CD8-positive, alpha-beta memory T cell (primary cell): Measurements from ENCODE around the gene NTRK2. TPM values are rescaled to one million over a fixed set of nuclear protein-coding genes. Genes with fewer than 3 reads are reported as not detected.
A peak's percentile ranks its signal among the peaks of the same experiment; 100 is the strongest.

Experiments
- CTCF ChIA-PET: fragments of 350-600 bp; sonication (Branson Sonifier 250); formaldehyde crosslinking; loops from one replicate; lab custom pipeline; 2021; ENCODE audit warnings: antibody characterized with exemption; lab: Charles Lee
- POLR2A ChIA-PET: fragments of 350-600 bp; sonication (Branson Sonifier 250); formaldehyde crosslinking; loops from one replicate; lab custom pipeline; 2021; ENCODE audit warnings: antibody characterized with exemption; lab: Charles Lee
- DNase-seq, 5 donors: peaks; one replicate each; pipeline versions ENCODE4 v3.0.0 to v3.0.0-alpha.2; 2020 to 2022; ENCODE audit warnings: mixed read lengths in 1 of 5
- H3K27ac ChIP-seq: one replicate; pipeline ENCODE4 v1.7.0; 2013; ENCODE audit warnings: low read depth, mild to moderate bottlenecking, low read length, moderate library complexity
- H3K27me3 ChIP-seq: 2 replicates; pipeline ENCODE4 v1.7.0; 2013; ENCODE audit warnings: low read length, mild to moderate bottlenecking; ENCODE audit not compliant: insufficient read depth, poor library complexity, severe bottlenecking
- H3K36me3 ChIP-seq: 2 replicates; pipeline ENCODE4 v1.7.0; 2013; ENCODE audit warnings: mild to moderate bottlenecking, low read length, moderate library complexity; ENCODE audit not compliant: insufficient read depth
- H3K4me1 ChIP-seq: 2 replicates; pipeline ENCODE4 v1.7.0; 2013; ENCODE audit warnings: mild to moderate bottlenecking, low read length, moderate library complexity; ENCODE audit not compliant: insufficient read depth
- H3K4me3 ChIP-seq: 2 replicates; pipeline ENCODE4 v1.7.0; 2013; ENCODE audit warnings: mild to moderate bottlenecking, low read length
- H3K9me3 ChIP-seq: 2 replicates; pipeline ENCODE4 v1.7.0; 2013; ENCODE audit warnings: mild to moderate bottlenecking, low read length
- H3K27ac Mint-ChIP-seq, 8 donors: one replicate each; pipeline ENCODE4 v1.8.0; 2020 to 2021; ENCODE audit warnings: mixed read lengths in 8 of 8, mild to moderate bottlenecking in 6 of 8, inconsistent platforms in 3 of 8, moderate library complexity in 3 of 8
- H3K27me3 Mint-ChIP-seq, 2 donors: one replicate each; pipeline ENCODE4 v1.8.0; 2020 to 2021; ENCODE audit warnings: mixed read lengths in 2 of 2, mild to moderate bottlenecking in 1 of 2, moderate library complexity in 1 of 2
- H3K36me3 Mint-ChIP-seq, 3 donors: one replicate each; pipeline ENCODE4 v1.8.0; 2020 to 2021; ENCODE audit warnings: mixed read lengths in 3 of 3, inconsistent platforms in 1 of 3, mild to moderate bottlenecking in 1 of 3
- H3K4me1 Mint-ChIP-seq, 3 donors: one replicate each; pipeline ENCODE4 v1.8.0; 2020 to 2021; ENCODE audit warnings: mixed read lengths in 3 of 3, inconsistent platforms in 1 of 3, mild to moderate bottlenecking in 1 of 3
- H3K4me3 Mint-ChIP-seq, 7 donors: one replicate each; pipeline ENCODE4 v1.8.0; 2020 to 2021; ENCODE audit warnings: mixed read lengths in 7 of 7, mild to moderate bottlenecking in 6 of 7, moderate library complexity in 4 of 7, inconsistent platforms in 2 of 7
- H3K9me3 Mint-ChIP-seq, 5 donors: one replicate each; pipeline ENCODE4 v1.8.0; 2020 to 2022; ENCODE audit warnings: mixed read lengths in 5 of 5, mild to moderate bottlenecking in 3 of 5, moderate library complexity in 2 of 5, inconsistent platforms in 1 of 5
- polyA plus RNA-seq: library from polyadenylated mRNA; unstranded; fragments of 300-500 nt; fragmentation: Illumina TruSeq; gene quantifications from one replicate; pipeline ENCODE4 v1.2.3, GENCODE V29; 2021
- total RNA-seq, 2 experiments: library from RNA; stranded (reverse); gene quantifications; one replicate each; pipeline ENCODE4 v1.2.3, GENCODE V29; 2021

The NTRK2 gene
- total and polyA plus RNA-seq, 3 experiments from 2014 or later = 0.26 to 0.38 TPM; not detected in 1

- POLR2A ChIA-PET = no interaction called here
- H3K9me3 Mint-ChIP-seq = no peaks in the 10 kb centered on the region
- H3K27me3 Mint-ChIP-seq = peaks cover 0 to 2% of the 10 kb centered on the region in 2 donors
Observed at GRCh38 chr9:84866396-84867175, 197.1 kb downstream of the NTRK2 start.

GRCh38 chr9:84867186-84867585 lies 197.7 kb downstream of the NTRK2 start:
- H3K4me3 Mint-ChIP-seq = no peak overlapping the region

More at GRCh38 chr9:84866396-84867175, 197.1 kb downstream of the NTRK2 start:
- no peaks in the 10 kb centered on the region for H3K36me3 ChIP-seq
- DNase-seq = no peak
- Mint-ChIP-seq H3K4me3 (no peak overlapping the region), H3K36me3 (no peaks in the 10 kb centered on the region), H3K27ac (no peak overlapping the region), H3K4me1 (no peaks in the 10 kb centered on the region)
- H3K4me1 ChIP-seq = no peaks in the 10 kb centered on the region
- H3K9me3 ChIP-seq = no peaks in the 10 kb centered on the region
- no peak overlapping the region for H3K4me3 ChIP-seq
- no peak overlapping the region for H3K27ac ChIP-seq
- no peaks in the 10 kb centered on the region for H3K27me3 ChIP-seq
- CTCF ChIA-PET = no interaction called here

GRCh38 chr9:84869091-84869490 lies 199.6 kb downstream of the NTRK2 start:
- Mint-ChIP-seq H3K27me3 (no peaks in the 10 kb centered on the region), H3K4me3 (no peak overlapping the region), H3K9me3 (no peaks in the 10 kb centered on the region), H3K27ac (no peak overlapping the region), H3K36me3 (no peaks in the 10 kb centered on the region), H3K4me1 (peaks cover 0 to 7% (median 4%) of the 10 kb centered on the region in 3 donors)
- Histone ChIP-seq H3K36me3 (no peaks in the 10 kb centered on the region), H3K9me3 (no peaks in the 10 kb centered on the region), H3K27me3 (no peaks in the 10 kb centered on the region), H3K4me3 (no peak overlapping the region), H3K27ac (no peak overlapping the region), H3K4me1 (no peaks in the 10 kb centered on the region)
- no peak for DNase-seq
- CTCF ChIA-PET = no interaction called here
- POLR2A ChIA-PET = no interaction called here

More at GRCh38 chr9:84867186-84867585, 197.7 kb downstream of the NTRK2 start:
- peaks cover 0 to 2% of the 10 kb centered on the region in 2 donors for H3K27me3 Mint-ChIP-seq
- no peaks in the 10 kb centered on the region for H3K4me1 Mint-ChIP-seq
- POLR2A ChIA-PET = no interaction called here
- H3K36me3 ChIP-seq = no peaks in the 10 kb centered on the region
- H3K36me3 Mint-ChIP-seq = no peaks in the 10 kb centered on the region
- H3K4me1 ChIP-seq = no peaks in the 10 kb centered on the region
- H3K4me3 ChIP-seq = no peak overlapping the region
- CTCF ChIA-PET = no interaction called here
- H3K9me3 ChIP-seq = no peaks in the 10 kb centered on the region
- H3K27ac Mint-ChIP-seq = no peak overlapping the region
- H3K27me3 ChIP-seq = no peaks in the 10 kb centered on the region
- H3K9me3 Mint-ChIP-seq = no peaks in the 10 kb centered on the region
- DNase-seq = no peak
- no peak overlapping the region for H3K27ac ChIP-seq

GRCh38 chr9:84871983-84872382 lies 202.5 kb downstream of the NTRK2 start:
- Histone ChIP-seq H3K36me3 (no peaks in the 10 kb centered on the region), H3K27me3 (no peaks in the 10 kb centered on the region), H3K4me3 (no peak overlapping the region), H3K4me1 (no peaks in the 10 kb centered on the region), H3K27ac (no peak overlapping the region), H3K9me3 (no peaks in the 10 kb centered on the region)
- no peak for DNase-seq
- H3K4me3 Mint-ChIP-seq = no peak overlapping the region
- ChIA-PET POLR2A (no interaction called here), CTCF (no interaction called here)
- no peak overlapping the region for H3K27ac Mint-ChIP-seq
- H3K27me3 Mint-ChIP-seq = no peaks in the 10 kb centered on the region
- peaks cover 4 to 16% (median 15%) of the 10 kb centered on the region in 3 donors for H3K4me1 Mint-ChIP-seq
- no peaks in the 10 kb centered on the region for H3K36me3 Mint-ChIP-seq
- no peaks in the 10 kb centered on the region for H3K9me3 Mint-ChIP-seq

GRCh38 chr9:84874022-84874421 lies 204.5 kb downstream of the NTRK2 start:
- Histone ChIP-seq H3K36me3 (no peaks in the 10 kb centered on the region), H3K9me3 (no peaks in the 10 kb centered on the region), H3K27ac (no peak overlapping the region), H3K4me1 (no peaks in the 10 kb centered on the region), H3K27me3 (no peaks in the 10 kb centered on the region), H3K4me3 (no peak overlapping the region)
- no peaks in the 10 kb centered on the region for H3K36me3 Mint-ChIP-seq
- ChIA-PET CTCF (no interaction called here), POLR2A (no interaction called here)
- peak overlapping the region in 1 of 7 donors; percentile 8 for H3K4me3 Mint-ChIP-seq
- peak overlapping the region in 2 of 8 donors; percentile 17 to 58 for H3K27ac Mint-ChIP-seq
- peaks cover 4 to 16% (median 15%) of the 10 kb centered on the region in 3 donors for H3K4me1 Mint-ChIP-seq
- H3K27me3 Mint-ChIP-seq = no peaks in the 10 kb centered on the region
- no peaks in the 10 kb centered on the region for H3K9me3 Mint-ChIP-seq
- DNase-seq = no peak

- no peaks in the 10 kb centered on the region for H3K9me3 ChIP-seq
- Mint-ChIP-seq H3K4me1 (peaks cover 4 to 16% (median 15%) of the 10 kb centered on the region in 3 donors), H3K9me3 (no peaks in the 10 kb centered on the region), H3K4me3 (peak overlapping the region in 3 of 7 donors; percentile 6 to 23 (median 8)), H3K27me3 (no peaks in the 10 kb centered on the region), H3K36me3 (no peaks in the 10 kb centered on the region), H3K27ac (peak overlapping the region in 2 of 8 donors; percentile 21 to 57)
- no peaks in the 10 kb centered on the region for H3K36me3 ChIP-seq
- ChIA-PET CTCF (no interaction called here), POLR2A (no interaction called here)
- H3K27ac ChIP-seq = no peak overlapping the region
- no peak for DNase-seq
- no peaks in the 10 kb centered on the region for H3K27me3 ChIP-seq
- H3K4me1 ChIP-seq = no peaks in the 10 kb centered on the region
- no peak overlapping the region for H3K4me3 ChIP-seq
Observed at GRCh38 chr9:84874596-84874995, 205.1 kb downstream of the NTRK2 start.

- Mint-ChIP-seq H3K9me3 (no peaks in the 10 kb centered on the region), H3K27me3 (no peaks in the 10 kb centered on the region), H3K36me3 (no peaks in the 10 kb centered on the region), H3K4me3 (no peak overlapping the region), H3K27ac (no peak overlapping the region), H3K4me1 (peaks cover 4 to 16% (median 15%) of the 10 kb centered on the region in 3 donors)
- POLR2A ChIA-PET = no interaction called here
- CTCF ChIA-PET = no interaction called here
- no peaks in the 10 kb centered on the region for H3K4me1 ChIP-seq
- no peak overlapping the region for H3K27ac ChIP-seq
- H3K27me3 ChIP-seq = no peaks in the 10 kb centered on the region
- no peaks in the 10 kb centered on the region for H3K9me3 ChIP-seq
- no peak overlapping the region for H3K4me3 ChIP-seq
- no peak for DNase-seq
- H3K36me3 ChIP-seq = no peaks in the 10 kb centered on the region
Observed at GRCh38 chr9:84875193-84875592, 205.7 kb downstream of the NTRK2 start.

- H3K27me3 Mint-ChIP-seq = no peaks in the 10 kb centered on the region
- H3K36me3 ChIP-seq = no peaks in the 10 kb centered on the region
- H3K4me1 ChIP-seq = no peaks in the 10 kb centered on the region
- H3K4me3 Mint-ChIP-seq = no peak overlapping the region
- ChIA-PET CTCF (no interaction called here), POLR2A (no interaction called here)
- no peak overlapping the region for H3K27ac ChIP-seq
- H3K9me3 Mint-ChIP-seq = no peaks in the 10 kb centered on the region
- no peaks in the 10 kb centered on the region for H3K9me3 ChIP-seq
- no peaks in the 10 kb centered on the region for H3K36me3 Mint-ChIP-seq
- H3K27me3 ChIP-seq = no peaks in the 10 kb centered on the region
- H3K4me1 Mint-ChIP-seq = peaks cover 0 to 6% (median 5%) of the 10 kb centered on the region in 3 donors
- H3K27ac Mint-ChIP-seq = no peak overlapping the region
- no peak overlapping the region for H3K4me3 ChIP-seq
- no peak for DNase-seq
Observed at GRCh38 chr9:84879631-84880030, 210.1 kb downstream of the NTRK2 start.
